Measurements from ENCODE around the gene MUC5AC.
"Not testable (repeated sequence)": the region's sequence is repeated elsewhere in the genome, so short reads cannot be mapped to it uniquely, and the experiment has no call there.

The MUC5AC gene

DNA sequence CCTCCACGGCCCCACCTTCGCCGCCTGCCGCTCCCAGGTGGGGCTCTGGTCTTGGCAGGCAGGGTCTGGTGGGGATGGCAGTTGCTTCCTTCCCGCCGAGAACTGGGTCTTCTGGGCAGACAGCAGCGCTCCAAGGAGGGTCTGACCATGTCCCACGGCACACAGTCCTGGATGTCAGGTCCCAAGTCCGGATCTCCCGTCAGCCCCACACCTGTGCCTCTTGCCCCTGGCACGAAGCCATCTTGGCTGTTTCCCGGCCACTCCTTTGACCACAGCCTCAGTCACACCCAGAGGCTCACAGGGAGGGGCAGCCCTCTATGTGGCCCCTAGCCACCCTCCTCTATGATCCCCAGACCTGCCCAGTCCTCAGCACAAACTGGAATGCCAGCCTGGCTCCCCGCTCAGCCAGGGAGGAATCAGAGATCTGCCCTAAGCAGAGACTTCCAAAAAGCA, 79.4 kb downstream of the MUC5AC start:
- no peak for DNase-seq (ENCODE audit: low spot score)

DNA sequence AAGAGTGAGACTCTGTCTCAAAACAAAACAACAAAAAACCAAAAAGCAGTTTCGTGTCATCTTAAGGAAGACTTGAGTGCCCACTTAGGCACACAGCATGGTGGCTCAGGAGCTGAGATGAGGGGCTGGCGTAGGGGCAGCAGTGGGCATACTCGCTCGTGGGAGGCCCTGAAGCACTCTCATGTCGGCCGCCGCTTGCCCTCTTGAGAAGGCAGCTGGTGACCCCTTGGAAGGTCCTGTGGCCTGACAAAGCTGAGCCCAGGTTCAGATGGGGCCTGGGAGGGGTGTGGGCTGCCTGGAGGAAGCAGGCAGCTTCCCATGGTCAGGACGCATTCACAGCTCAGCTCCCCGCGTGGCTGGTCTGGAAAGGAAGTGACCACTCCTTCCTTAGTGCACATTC, 80.1 kb downstream of the MUC5AC start:
- no peak for DNase-seq (ENCODE audit: low spot score)

DNA sequence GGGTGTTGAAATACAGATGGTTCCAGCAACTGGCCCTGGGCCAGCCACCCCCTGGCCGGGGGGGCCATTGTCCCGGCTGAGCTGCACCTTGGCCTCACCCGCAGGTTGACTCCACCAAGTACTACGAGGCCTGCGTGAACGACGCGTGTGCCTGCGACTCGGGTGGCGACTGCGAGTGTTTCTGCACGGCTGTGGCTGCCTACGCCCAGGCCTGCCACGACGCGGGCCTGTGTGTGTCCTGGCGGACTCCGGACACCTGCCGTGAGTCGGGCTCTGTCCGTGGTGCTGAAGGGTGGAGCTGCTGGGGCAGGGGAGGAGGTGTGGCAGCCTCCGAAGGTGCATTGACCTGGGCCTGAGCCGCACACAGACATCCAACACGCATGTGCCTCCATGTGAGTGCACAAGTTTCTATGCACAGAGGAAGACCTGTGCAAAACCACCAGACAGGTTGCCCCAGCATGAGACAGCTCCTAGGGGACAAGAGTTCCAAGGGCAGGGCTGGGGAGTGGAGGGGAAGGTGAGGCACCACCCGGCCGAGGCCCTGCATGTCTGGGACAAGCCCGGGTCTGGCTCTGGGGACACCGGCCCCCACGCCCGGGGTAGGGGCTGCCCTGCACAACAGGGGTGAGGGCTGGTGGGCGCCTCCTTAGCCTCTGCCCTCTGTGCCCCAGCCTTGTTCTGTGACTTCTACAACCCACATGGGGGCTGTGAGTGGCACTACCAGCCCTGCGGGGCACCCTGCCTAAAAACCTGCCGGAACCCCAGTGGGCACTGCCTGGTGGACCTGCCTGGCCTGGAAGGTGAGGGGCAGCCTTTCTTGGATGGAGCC, 81.2 kb downstream of the MUC5AC start:
- DNase-seq (ENCODE audit: low spot score): no peak

DNA sequence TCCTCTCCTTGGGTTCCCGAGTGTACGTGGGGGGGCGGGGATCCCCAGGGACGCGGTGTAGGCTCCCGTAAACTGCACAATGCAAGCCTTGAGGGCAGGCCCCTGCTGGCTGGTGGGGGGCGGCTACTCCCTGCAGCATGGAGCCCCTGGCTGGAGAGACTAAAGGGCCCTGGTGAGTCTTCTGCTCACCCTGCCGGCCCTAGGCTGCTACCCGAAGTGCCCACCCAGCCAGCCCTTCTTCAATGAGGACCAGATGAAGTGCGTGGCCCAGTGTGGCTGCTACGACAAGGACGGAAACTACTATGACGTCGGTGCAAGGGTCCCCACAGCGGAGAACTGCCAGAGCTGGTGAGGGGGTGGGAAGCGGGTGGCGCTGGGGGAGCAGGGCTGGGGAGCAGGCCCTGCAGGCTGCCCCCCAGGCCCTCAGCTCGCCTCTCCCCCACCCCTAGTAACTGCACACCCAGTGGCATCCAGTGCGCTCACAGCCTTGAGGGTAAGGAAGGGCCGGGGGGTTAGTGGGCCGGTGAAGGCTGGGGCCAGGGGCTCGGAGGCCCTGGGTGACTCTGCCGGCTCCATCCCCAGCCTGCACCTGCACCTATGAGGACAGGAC, 81.9 kb downstream of the MUC5AC start:
- DNase-seq (ENCODE audit: low spot score): no peak

DNA sequence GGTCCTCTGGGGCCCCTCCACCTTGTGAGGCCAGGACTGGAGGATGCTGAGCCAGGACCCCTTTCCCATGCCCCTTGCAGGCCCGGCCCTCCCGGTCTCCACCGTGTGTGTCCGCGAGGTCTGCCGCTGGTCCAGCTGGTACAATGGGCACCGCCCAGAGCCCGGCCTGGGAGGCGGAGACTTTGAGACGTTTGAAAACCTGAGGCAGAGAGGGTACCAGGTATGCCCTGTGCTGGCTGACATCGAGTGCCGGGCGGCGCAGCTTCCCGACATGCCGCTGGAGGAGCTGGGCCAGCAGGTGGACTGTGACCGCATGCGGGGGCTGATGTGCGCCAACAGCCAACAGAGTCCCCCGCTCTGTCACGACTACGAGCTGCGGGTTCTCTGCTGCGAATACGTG, 83.0 kb downstream of the MUC5AC start:
- no peak for DNase-seq (ENCODE audit: low spot score)

DNA sequence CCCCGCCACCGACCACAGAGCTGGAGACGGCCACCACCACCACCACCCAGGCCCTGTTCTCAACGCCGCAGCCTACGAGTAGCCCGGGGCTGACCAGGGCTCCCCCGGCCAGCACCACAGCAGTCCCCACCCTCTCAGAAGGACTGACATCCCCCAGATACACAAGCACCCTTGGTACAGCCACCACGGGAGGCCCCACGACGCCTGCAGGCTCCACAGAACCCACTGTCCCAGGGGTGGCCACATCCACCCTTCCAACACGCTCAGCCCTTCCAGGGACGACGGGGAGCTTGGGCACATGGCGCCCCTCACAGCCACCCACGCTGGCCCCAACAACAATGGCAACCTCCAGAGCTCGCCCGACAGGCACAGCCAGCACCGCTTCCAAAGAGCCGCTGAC, 84.0 kb downstream of the MUC5AC start:
- no peak for DNase-seq (ENCODE audit: low spot score)

DNA sequence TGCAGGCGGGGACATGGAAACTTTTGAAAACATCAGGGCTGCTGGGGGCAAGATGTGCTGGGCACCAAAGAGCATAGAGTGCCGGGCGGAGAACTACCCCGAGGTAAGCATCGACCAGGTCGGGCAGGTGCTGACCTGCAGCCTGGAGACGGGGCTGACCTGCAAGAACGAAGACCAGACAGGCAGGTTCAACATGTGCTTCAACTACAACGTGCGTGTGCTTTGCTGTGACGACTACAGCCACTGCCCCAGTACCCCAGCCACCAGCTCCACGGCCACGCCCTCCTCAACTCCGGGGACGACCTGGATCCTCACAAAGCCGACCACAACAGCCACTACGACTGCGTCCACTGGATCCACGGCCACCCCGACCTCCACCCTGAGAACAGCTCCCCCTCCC, 84.5 kb downstream of the MUC5AC start:
- no peak for DNase-seq (ENCODE audit: low spot score)

DNA sequence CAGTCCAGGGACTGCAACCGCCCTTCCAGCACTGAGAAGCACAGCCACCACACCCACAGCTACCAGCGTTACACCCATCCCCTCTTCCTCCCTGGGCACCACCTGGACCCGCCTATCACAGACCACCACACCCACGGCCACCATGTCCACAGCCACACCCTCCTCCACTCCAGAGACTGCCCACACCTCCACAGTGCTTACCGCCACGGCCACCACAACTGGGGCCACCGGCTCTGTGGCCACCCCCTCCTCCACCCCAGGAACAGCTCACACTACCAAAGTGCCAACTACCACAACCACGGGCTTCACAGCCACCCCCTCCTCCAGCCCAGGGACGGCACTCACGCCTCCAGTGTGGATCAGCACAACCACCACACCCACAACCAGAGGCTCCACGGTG, 85.0 kb downstream of the MUC5AC start:
- DNase-seq (ENCODE audit: low spot score): not testable (repeated sequence)

DNA sequence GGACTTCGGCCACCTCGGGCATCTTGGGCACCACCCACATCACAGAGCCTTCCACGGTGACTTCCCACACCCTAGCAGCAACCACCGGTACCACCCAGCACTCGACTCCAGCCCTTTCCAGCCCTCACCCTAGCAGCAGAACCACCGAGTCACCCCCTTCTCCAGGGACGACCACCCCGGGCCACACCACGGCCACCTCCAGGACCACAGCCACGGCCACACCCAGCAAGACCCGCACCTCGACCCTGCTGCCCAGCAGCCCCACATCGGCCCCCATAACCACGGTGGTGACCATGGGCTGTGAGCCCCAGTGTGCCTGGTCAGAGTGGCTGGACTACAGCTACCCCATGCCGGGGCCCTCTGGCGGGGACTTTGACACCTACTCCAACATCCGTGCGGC, 85.8 kb downstream of the MUC5AC start:
- not testable (repeated sequence) for DNase-seq (ENCODE audit: low spot score)

DNA sequence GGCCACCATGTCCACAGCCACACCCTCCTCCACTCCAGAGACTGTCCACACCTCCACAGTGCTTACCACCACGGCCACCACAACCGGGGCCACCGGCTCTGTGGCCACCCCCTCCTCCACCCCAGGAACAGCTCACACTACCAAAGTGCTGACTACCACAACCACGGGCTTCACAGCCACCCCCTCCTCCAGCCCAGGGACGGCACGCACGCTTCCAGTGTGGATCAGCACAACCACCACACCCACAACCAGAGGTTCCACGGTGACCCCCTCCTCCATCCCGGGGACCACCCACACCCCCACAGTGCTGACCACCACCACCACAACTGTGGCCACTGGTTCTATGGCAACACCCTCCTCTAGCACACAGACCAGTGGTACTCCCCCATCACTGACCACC, 86.8 kb downstream of the MUC5AC start:
- not testable (repeated sequence) for DNase-seq (ENCODE audit: low spot score)

DNA sequence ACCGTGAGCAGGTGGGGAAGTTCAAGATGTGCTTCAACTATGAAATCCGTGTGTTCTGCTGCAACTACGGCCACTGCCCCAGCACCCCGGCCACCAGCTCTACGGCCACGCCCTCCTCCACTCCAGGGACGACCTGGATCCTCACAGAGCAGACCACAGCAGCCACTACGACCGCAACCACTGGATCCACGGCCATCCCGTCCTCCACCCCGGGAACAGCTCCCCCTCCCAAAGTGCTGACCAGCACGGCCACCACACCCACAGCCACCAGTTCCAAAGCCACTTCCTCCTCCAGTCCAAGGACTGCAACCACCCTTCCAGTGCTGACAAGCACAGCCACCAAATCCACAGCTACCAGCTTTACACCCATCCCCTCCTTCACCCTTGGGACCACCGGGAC, 88.0 kb downstream of the MUC5AC start:
- not testable (repeated sequence) for DNase-seq (ENCODE audit: low spot score)

DNA sequence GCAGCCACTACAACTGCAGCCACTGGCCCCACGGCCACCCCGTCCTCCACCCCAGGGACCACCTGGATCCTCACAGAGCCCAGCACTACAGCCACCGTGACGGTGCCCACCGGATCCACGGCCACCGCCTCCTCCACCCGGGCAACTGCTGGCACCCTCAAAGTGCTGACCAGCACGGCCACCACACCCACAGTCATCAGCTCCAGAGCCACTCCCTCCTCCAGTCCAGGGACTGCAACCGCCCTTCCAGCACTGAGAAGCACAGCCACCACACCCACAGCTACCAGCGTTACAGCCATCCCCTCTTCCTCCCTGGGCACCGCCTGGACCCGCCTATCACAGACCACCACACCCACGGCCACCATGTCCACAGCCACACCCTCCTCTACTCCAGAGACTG, 88.5 kb downstream of the MUC5AC start:
- DNase-seq (ENCODE audit: low spot score): not testable (repeated sequence)

DNA sequence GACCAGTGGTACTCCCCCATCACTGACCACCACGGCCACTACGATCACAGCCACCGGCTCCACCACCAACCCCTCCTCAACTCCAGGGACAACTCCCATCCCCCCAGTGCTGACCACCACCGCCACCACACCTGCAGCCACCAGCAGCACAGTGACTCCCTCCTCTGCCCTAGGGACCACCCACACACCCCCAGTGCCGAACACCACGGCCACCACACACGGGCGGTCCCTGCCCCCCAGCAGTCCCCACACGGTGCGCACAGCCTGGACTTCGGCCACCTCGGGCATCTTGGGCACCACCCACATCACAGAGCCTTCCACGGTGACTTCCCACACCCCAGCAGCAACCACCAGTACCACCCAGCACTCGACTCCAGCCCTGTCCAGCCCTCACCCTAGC, 89.3 kb downstream of the MUC5AC start:
- DNase-seq (ENCODE audit: low spot score): not testable (repeated sequence)

DNA sequence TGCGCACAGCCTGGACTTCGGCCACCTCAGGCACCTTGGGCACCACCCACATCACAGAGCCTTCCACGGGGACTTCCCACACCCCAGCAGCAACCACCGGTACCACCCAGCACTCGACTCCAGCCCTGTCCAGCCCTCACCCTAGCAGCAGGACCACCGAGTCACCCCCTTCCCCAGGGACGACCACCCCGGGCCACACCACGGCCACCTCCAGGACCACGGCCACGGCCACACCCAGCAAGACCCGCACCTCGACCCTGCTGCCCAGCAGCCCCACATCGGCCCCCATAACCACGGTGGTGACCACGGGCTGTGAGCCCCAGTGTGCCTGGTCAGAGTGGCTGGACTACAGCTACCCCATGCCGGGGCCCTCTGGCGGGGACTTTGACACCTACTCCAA, 91.2 kb downstream of the MUC5AC start:
- not testable (repeated sequence) for DNase-seq (ENCODE audit: low spot score)

DNA sequence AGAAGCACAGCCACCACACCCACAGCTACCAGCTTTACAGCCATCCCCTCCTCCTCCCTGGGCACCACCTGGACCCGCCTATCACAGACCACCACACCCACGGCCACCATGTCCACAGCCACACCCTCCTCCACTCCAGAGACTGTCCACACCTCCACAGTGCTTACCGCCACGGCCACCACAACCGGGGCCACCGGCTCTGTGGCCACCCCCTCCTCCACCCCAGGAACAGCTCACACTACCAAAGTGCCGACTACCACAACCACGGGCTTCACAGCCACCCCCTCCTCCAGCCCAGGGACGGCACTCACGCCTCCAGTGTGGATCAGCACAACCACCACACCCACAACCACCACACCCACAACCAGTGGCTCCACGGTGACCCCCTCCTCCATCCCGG, 92.7 kb downstream of the MUC5AC start:
- not testable (repeated sequence) for DNase-seq (ENCODE audit: low spot score)

Measured in cerebellar cortex (tissue), 1 donor.